ENCODE data around the gene HTRA2.

DNA sequence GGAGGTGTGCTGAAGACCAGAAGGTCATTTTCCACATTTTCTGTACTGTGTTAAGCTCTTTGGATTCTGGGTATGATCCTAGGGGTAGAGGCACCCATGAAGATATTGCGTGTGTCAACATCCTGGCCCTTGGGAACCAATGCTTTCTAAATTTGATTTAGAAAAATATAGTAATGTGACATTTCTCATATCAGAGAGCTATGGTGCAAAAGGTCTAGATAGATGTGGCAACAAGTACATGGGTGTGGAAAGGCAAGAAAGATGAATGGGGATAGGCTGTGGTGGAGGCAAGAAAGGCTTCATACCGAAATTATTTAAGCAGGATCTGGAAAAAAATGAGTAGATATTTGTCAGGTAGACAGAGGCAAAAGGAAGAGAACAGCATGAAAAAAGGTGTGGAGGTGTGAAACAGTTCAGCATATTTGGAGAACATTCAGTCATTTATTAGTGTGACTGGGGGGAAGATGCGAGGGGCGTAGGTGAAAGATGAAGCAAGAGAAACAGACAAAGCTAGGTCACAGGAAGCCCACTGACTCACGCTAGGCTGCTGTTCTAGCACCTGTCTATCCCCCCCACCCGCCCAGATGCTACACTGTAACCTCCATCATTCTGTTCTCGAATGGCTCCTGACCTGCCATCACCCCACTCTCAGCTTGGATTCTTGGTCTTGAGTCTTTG is 36.5 kb downstream of the HTRA2 start:
- TF ChIP-seq CTCF (IDR thresholded peaks at IDR 0.05; ENCODE audit: low read depth, low read length, missing input control) (no peak), YY1 (IDR thresholded peaks at IDR 0.05) (no peak), ZBTB33 (IDR thresholded peaks at IDR 0.05) (no peak), RAD21 (IDR thresholded peaks at IDR 0.05) (no peak), EGR1 (IDR thresholded peaks at IDR 0.05; ENCODE audit: low read depth in 2 of 2) (no peak), SP1 (IDR thresholded peaks at IDR 0.05) (no peak)

All from liver (tissue), 3 donors.